Measurements from ENCODE around the gene WNT11.

WNT11 gene

GRCh38 chr11:76155500-76156227 lies 50.6 kb downstream of the WNT11 start:
- H3K27ac Mint-ChIP-seq = no peak overlapping the region

GRCh38 chr11:76153571-76153923 lies 52.8 kb downstream of the WNT11 start:
- H3K4me1 Mint-ChIP-seq (ENCODE audit: low read depth) = peaks cover 26% of the 10 kb centered on the region
- no peaks in the 10 kb centered on the region for H3K9me3 Mint-ChIP-seq
- H3K27me3 Mint-ChIP-seq = peaks cover 12% of the 10 kb centered on the region
- H3K27ac Mint-ChIP-seq = no peak overlapping the region
- no peak overlapping the region for H3K4me3 Mint-ChIP-seq
- H3K36me3 Mint-ChIP-seq (ENCODE audit: low read depth) = no peaks in the 10 kb centered on the region

More at GRCh38 chr11:76155500-76156227, 50.6 kb downstream of the WNT11 start:
- Mint-ChIP-seq H3K4me1 (ENCODE audit: low read depth) (peaks cover 26% of the 10 kb centered on the region), H3K36me3 (ENCODE audit: low read depth) (no peaks in the 10 kb centered on the region), H3K4me3 (no peak overlapping the region), H3K27me3 (peaks cover 12% of the 10 kb centered on the region), H3K9me3 (no peaks in the 10 kb centered on the region)

- H3K27me3 Mint-ChIP-seq = peaks cover 12% of the 10 kb centered on the region
- no peaks in the 10 kb centered on the region for H3K9me3 Mint-ChIP-seq
- H3K27ac Mint-ChIP-seq = peak overlapping the region; percentile 24
- H3K36me3 Mint-ChIP-seq (ENCODE audit: low read depth) = no peaks in the 10 kb centered on the region
- H3K4me1 Mint-ChIP-seq (ENCODE audit: low read depth) = peaks cover 26% of the 10 kb centered on the region
- peak overlapping the region; percentile 70 for H3K4me3 Mint-ChIP-seq
Measured at GRCh38 chr11:76152741-76153570, 53.3 kb downstream of the WNT11 start.

GRCh38 chr11:76152086-76152681 lies 54.1 kb downstream of the WNT11 start:
- Mint-ChIP-seq H3K9me3 (no peaks in the 10 kb centered on the region), H3K27ac (peak overlapping the region; percentile 24), H3K36me3 (ENCODE audit: low read depth) (no peaks in the 10 kb centered on the region), H3K4me1 (ENCODE audit: low read depth) (peaks cover 26% of the 10 kb centered on the region), H3K27me3 (peaks cover 12% of the 10 kb centered on the region), H3K4me3 (peak overlapping the region; percentile 70)

- H3K36me3 Mint-ChIP-seq (ENCODE audit: low read depth) = no peaks in the 10 kb centered on the region
- H3K4me3 Mint-ChIP-seq = peak overlapping the region; percentile 70
- H3K27ac Mint-ChIP-seq = no peak overlapping the region
- H3K4me1 Mint-ChIP-seq (ENCODE audit: low read depth) = peaks cover 26% of the 10 kb centered on the region
- H3K27me3 Mint-ChIP-seq = peaks cover 11% of the 10 kb centered on the region
- H3K9me3 Mint-ChIP-seq = no peaks in the 10 kb centered on the region
Measured at GRCh38 chr11:76151556-76152085, 54.7 kb downstream of the WNT11 start.

- no peaks in the 10 kb centered on the region for H3K9me3 Mint-ChIP-seq
- H3K4me1 Mint-ChIP-seq (ENCODE audit: low read depth) = peaks cover 26% of the 10 kb centered on the region
- H3K27ac Mint-ChIP-seq = no peak overlapping the region
- H3K36me3 Mint-ChIP-seq (ENCODE audit: low read depth) = no peaks in the 10 kb centered on the region
- H3K27me3 Mint-ChIP-seq = peaks cover 8% of the 10 kb centered on the region
- H3K4me3 Mint-ChIP-seq = no peak overlapping the region
Measured at GRCh38 chr11:76150141-76150540, 56.2 kb downstream of the WNT11 start.

GRCh38 chr11:76149713-76150112 lies 56.6 kb downstream of the WNT11 start:
- no peak overlapping the region for H3K4me3 Mint-ChIP-seq
- H3K36me3 Mint-ChIP-seq (ENCODE audit: low read depth) = no peaks in the 10 kb centered on the region
- no peak overlapping the region for H3K27ac Mint-ChIP-seq
- H3K27me3 Mint-ChIP-seq = peaks cover 8% of the 10 kb centered on the region
- H3K4me1 Mint-ChIP-seq (ENCODE audit: low read depth) = peaks cover 26% of the 10 kb centered on the region
- H3K9me3 Mint-ChIP-seq = no peaks in the 10 kb centered on the region

GRCh38 chr11:76148941-76149613 lies 57.2 kb downstream of the WNT11 start:
- Mint-ChIP-seq H3K4me1 (ENCODE audit: low read depth) (peaks cover 26% of the 10 kb centered on the region), H3K9me3 (no peaks in the 10 kb centered on the region), H3K36me3 (ENCODE audit: low read depth) (no peaks in the 10 kb centered on the region), H3K27ac (no peak overlapping the region), H3K27me3 (peaks cover 8% of the 10 kb centered on the region), H3K4me3 (no peak overlapping the region)

GRCh38 chr11:76148231-76148630 lies 58.1 kb downstream of the WNT11 start:
- Mint-ChIP-seq H3K27me3 (peaks cover 8% of the 10 kb centered on the region), H3K4me3 (no peak overlapping the region), H3K36me3 (ENCODE audit: low read depth) (no peaks in the 10 kb centered on the region), H3K4me1 (ENCODE audit: low read depth) (peaks cover 19% of the 10 kb centered on the region), H3K9me3 (no peaks in the 10 kb centered on the region), H3K27ac (no peak overlapping the region)

- H3K4me1 Mint-ChIP-seq (ENCODE audit: low read depth) = peaks cover 9% of the 10 kb centered on the region
- H3K9me3 Mint-ChIP-seq = no peaks in the 10 kb centered on the region
- no peak overlapping the region for H3K4me3 Mint-ChIP-seq
- H3K36me3 Mint-ChIP-seq (ENCODE audit: low read depth) = no peaks in the 10 kb centered on the region
- H3K27me3 Mint-ChIP-seq = peaks cover 4% of the 10 kb centered on the region
- H3K27ac Mint-ChIP-seq = no peak overlapping the region
Measured at GRCh38 chr11:76147106-76147740, 59.1 kb downstream of the WNT11 start.

GRCh38 chr11:76143274-76143673 lies 63.0 kb downstream of the WNT11 start:
- H3K4me3 Mint-ChIP-seq = no peak overlapping the region
- H3K9me3 Mint-ChIP-seq = no peaks in the 10 kb centered on the region
- H3K27ac Mint-ChIP-seq = no peak overlapping the region

GRCh38 chr11:76141901-76142588 lies 64.3 kb downstream of the WNT11 start:
- Mint-ChIP-seq H3K36me3 (ENCODE audit: low read depth) (peaks cover 9% of the 10 kb centered on the region), H3K4me1 (ENCODE audit: low read depth) (no peaks in the 10 kb centered on the region), H3K4me3 (no peak overlapping the region), H3K27me3 (no peaks in the 10 kb centered on the region), H3K27ac (no peak overlapping the region), H3K9me3 (no peaks in the 10 kb centered on the region)

More at GRCh38 chr11:76143274-76143673, 63.0 kb downstream of the WNT11 start:
- Mint-ChIP-seq H3K27me3 (no peaks in the 10 kb centered on the region), H3K36me3 (ENCODE audit: low read depth) (peaks cover 4% of the 10 kb centered on the region), H3K4me1 (ENCODE audit: low read depth) (no peaks in the 10 kb centered on the region)

- Mint-ChIP-seq H3K4me3 (no peak overlapping the region), H3K27me3 (no peaks in the 10 kb centered on the region), H3K36me3 (ENCODE audit: low read depth) (peaks cover 10% of the 10 kb centered on the region), H3K27ac (no peak overlapping the region), H3K9me3 (no peaks in the 10 kb centered on the region), H3K4me1 (ENCODE audit: low read depth) (no peaks in the 10 kb centered on the region)
Measured at GRCh38 chr11:76140912-76141574, 65.3 kb downstream of the WNT11 start.
